ENCODE data around the gene THOC6.

THOC6 gene

GRCh38 chr16:3027489-3027795 lies 3.6 kb downstream of the THOC6 start:
- no peak for TF ChIP-seq CTCF (IDR thresholded peaks at IDR 0.05)
- H3K9me3 Mint-ChIP-seq = no peaks in the 10 kb centered on the region
- H3K27me3 Mint-ChIP-seq (ENCODE audit: low read depth, poor library complexity) = peaks cover 16% of the 10 kb centered on the region
- peaks cover 26% of the 10 kb centered on the region for H3K4me1 Mint-ChIP-seq
- no peak overlapping the region for H3K27ac Mint-ChIP-seq
- DNase-seq = no peak
- H3K36me3 Mint-ChIP-seq (ENCODE audit: low read depth) = peaks cover 23% of the 10 kb centered on the region
- no peak overlapping the region for H3K4me3 Mint-ChIP-seq

GRCh38 chr16:3027983-3028715 lies 4.3 kb downstream of the THOC6 start:
- no peak overlapping the region for H3K4me3 Mint-ChIP-seq
- H3K27me3 Mint-ChIP-seq (ENCODE audit: low read depth, poor library complexity) = peaks cover 23% of the 10 kb centered on the region
- no peak overlapping the region for H3K27ac Mint-ChIP-seq
- no peaks in the 10 kb centered on the region for H3K9me3 Mint-ChIP-seq
- TF ChIP-seq CTCF (IDR thresholded peaks at IDR 0.05) = peak; percentile 79
- peaks cover 23% of the 10 kb centered on the region for H3K4me1 Mint-ChIP-seq
- H3K36me3 Mint-ChIP-seq (ENCODE audit: low read depth) = peaks cover 23% of the 10 kb centered on the region
- DNase-seq = peak; percentile 97

- no peak overlapping the region for H3K27ac Mint-ChIP-seq
These were observed 5.0 kb downstream of the THOC6 start for GRCh38 chr16:3028716-3029319.

GRCh38 chr16:3029491-3030221 lies 5.8 kb downstream of the THOC6 start:
- TF ChIP-seq CTCF (IDR thresholded peaks at IDR 0.05) = no peak
- peaks cover 11% of the 10 kb centered on the region for H3K4me1 Mint-ChIP-seq
- H3K36me3 Mint-ChIP-seq (ENCODE audit: low read depth) = peaks cover 19% of the 10 kb centered on the region
- H3K9me3 Mint-ChIP-seq = no peaks in the 10 kb centered on the region
- H3K27me3 Mint-ChIP-seq (ENCODE audit: low read depth, poor library complexity) = peaks cover 38% of the 10 kb centered on the region
- no peak overlapping the region for H3K4me3 Mint-ChIP-seq
- no peak for DNase-seq
- H3K27ac Mint-ChIP-seq = no peak overlapping the region

More at GRCh38 chr16:3028716-3029319, 5.0 kb downstream of the THOC6 start:
- H3K4me3 Mint-ChIP-seq = no peak overlapping the region
- H3K4me1 Mint-ChIP-seq = peaks cover 17% of the 10 kb centered on the region
- H3K9me3 Mint-ChIP-seq = no peaks in the 10 kb centered on the region
- H3K27me3 Mint-ChIP-seq (ENCODE audit: low read depth, poor library complexity) = peaks cover 30% of the 10 kb centered on the region
- no peak for TF ChIP-seq CTCF (IDR thresholded peaks at IDR 0.05)
- DNase-seq = no peak
- H3K36me3 Mint-ChIP-seq (ENCODE audit: low read depth) = peaks cover 23% of the 10 kb centered on the region

- H3K36me3 Mint-ChIP-seq (ENCODE audit: low read depth) = peaks cover 19% of the 10 kb centered on the region
- H3K4me3 Mint-ChIP-seq = no peak overlapping the region
- H3K4me1 Mint-ChIP-seq = peaks cover 11% of the 10 kb centered on the region
- H3K27ac Mint-ChIP-seq = no peak overlapping the region
- DNase-seq = no peak
- H3K9me3 Mint-ChIP-seq = no peaks in the 10 kb centered on the region
- TF ChIP-seq CTCF (IDR thresholded peaks at IDR 0.05) = no peak
- H3K27me3 Mint-ChIP-seq (ENCODE audit: low read depth, poor library complexity) = peaks cover 47% of the 10 kb centered on the region
These were observed 6.7 kb downstream of the THOC6 start for GRCh38 chr16:3030222-3031212.
